HG03103 (cell line): Measurements from ENCODE around the gene PSMB8.
A peak's percentile ranks its signal among the peaks of the same experiment; 100 is the strongest.
"Not testable (repeated sequence)": the region's sequence is repeated elsewhere in the genome, so short reads cannot be mapped to it uniquely, and the experiment has no call there.

Experiments used
- ATAC-seq: cut with Tn5 transposase; IDR thresholded peaks from one replicate; pipeline ENCODE4 v1.9.1; 2021; ENCODE audit warnings: low read depth; ENCODE audit not compliant: unreplicated experiment

The PSMB8 gene

GRCh38 chr6:32843979-32844838, at the start of gene PSMB8:
Gene PSMB8 (minus strand): TSS chr6:32844047. CDS start chr6:32843996, 51 bp downstream.
- ATAC-seq: peak; percentile 62

- no peak for ATAC-seq
Measured at GRCh38 chr6:32890831-32891230, 47.0 kb upstream of the PSMB8 start.

GRCh38 chr6:32889533-32889932, 45.7 kb upstream of the PSMB8 start:
- ATAC-seq: no peak

GRCh38 chr6:32888576-32888975, 44.7 kb upstream of the PSMB8 start:
- ATAC-seq: no peak

- no peak for ATAC-seq
Measured at GRCh38 chr6:32887616-32888015, 43.8 kb upstream of the PSMB8 start.

GRCh38 chr6:32886681-32887383, 43.0 kb upstream of the PSMB8 start:
- ATAC-seq: no peak

GRCh38 chr6:32885698-32886286, 41.9 kb upstream of the PSMB8 start:
- ATAC-seq: no peak

- no peak for ATAC-seq
Measured at GRCh38 chr6:32883789-32884188, 39.9 kb upstream of the PSMB8 start.

GRCh38 chr6:32882879-32883250, 39.0 kb upstream of the PSMB8 start:
- no peak for ATAC-seq

GRCh38 chr6:32880962-32881361, 37.1 kb upstream of the PSMB8 start:
- not testable (repeated sequence) for ATAC-seq

- ATAC-seq: no peak
Measured at GRCh38 chr6:32879691-32880090, 35.8 kb upstream of the PSMB8 start.

GRCh38 chr6:32876603-32877002, 32.8 kb upstream of the PSMB8 start:
- ATAC-seq: no peak

- ATAC-seq: not testable (repeated sequence)
Measured at GRCh38 chr6:32873947-32874346, 30.1 kb upstream of the PSMB8 start.

GRCh38 chr6:32868257-32868788, 24.5 kb upstream of the PSMB8 start:
- no peak for ATAC-seq

- no peak for ATAC-seq
Measured at GRCh38 chr6:32867554-32868256, 23.9 kb upstream of the PSMB8 start.

GRCh38 chr6:32867022-32867477, 23.2 kb upstream of the PSMB8 start:
- no peak for ATAC-seq

- no peak for ATAC-seq
Measured at GRCh38 chr6:32865724-32866443, 22.0 kb upstream of the PSMB8 start.

- ATAC-seq: no peak
Measured at GRCh38 chr6:32862725-32863124, 18.9 kb upstream of the PSMB8 start.

GRCh38 chr6:32860674-32861073, 16.8 kb upstream of the PSMB8 start:
- no peak for ATAC-seq

- ATAC-seq: no peak
Measured at GRCh38 chr6:32858194-32858593, 14.3 kb upstream of the PSMB8 start.
